Dedifferentiated amniotic fluid mesenchymal stem cell (primary cell): ENCODE data around the gene CYTH2.
"Not testable (repeated sequence)": the region's sequence is repeated elsewhere in the genome, so short reads cannot be mapped to it uniquely, and the experiment has no call there.

ENCODE experiments used
- DNase-seq: peaks from one replicate; pipeline ENCODE4 v3.0.0-alpha.2; 2016; ENCODE audit errors: extremely low spot score

The CYTH2 gene

DNA sequence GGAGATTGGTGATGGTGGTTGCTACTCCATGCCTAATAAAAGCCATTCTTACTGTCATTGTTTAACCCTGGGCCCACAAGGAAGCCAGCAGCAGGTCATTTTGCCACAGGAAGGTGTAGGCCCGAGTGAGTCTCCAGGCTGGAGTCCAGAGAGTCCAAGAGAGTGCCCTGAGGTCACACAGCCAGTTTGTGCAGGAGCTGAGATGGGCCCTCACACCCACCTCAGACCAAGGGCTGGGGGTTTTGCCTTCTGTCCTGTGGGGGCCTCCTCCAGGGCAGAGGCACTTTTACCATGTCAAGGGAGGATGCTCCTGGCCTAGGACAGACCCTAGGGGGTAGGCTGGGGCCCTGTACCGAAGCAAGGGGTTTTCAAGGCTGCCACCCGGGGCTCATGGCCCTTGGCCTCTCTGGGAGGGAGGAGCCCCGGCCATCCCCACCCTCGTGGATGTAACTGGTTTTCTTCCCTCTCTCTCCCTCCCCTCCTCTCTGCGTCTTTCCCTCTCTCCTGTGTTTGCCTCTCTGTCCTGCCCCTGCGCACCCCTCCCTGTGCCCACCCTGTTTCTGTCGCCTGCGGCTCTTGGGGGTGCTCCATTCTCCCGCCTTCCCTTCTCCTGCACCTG, 8.0 kb downstream of the CYTH2 start:
- DNase-seq: no peak

DNA sequence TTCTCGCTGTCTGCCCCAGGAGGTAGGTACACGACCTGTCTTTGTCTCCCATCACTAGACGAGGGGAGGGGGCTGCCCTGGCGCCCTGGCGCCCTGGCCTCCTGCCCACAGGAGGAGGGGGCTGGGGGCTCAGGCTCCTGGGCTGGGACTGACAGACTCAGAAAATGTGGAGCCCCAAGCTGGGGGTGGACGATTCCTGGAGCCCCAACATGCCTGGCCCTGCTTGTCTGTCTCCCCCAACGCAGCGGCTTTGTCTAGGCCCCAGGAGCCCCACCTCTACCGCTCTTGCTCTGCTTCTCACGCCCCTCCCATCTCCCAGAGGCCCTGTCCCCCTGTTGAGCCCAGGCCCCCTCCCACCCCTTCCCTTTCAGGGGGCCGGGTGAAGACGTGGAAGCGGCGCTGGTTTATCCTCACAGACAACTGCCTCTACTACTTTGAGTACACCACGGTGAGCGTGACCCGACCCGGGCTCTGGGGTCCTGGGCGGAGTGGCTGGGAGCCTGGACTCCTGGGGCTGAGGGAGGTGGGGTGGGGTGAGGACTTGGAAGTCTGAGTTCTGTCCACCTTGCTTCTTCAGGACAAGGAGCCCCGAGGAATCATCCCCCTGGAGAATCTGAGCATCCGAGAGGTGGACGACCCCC, 8.6 kb downstream of the CYTH2 start:
- DNase-seq: no peak

DNA sequence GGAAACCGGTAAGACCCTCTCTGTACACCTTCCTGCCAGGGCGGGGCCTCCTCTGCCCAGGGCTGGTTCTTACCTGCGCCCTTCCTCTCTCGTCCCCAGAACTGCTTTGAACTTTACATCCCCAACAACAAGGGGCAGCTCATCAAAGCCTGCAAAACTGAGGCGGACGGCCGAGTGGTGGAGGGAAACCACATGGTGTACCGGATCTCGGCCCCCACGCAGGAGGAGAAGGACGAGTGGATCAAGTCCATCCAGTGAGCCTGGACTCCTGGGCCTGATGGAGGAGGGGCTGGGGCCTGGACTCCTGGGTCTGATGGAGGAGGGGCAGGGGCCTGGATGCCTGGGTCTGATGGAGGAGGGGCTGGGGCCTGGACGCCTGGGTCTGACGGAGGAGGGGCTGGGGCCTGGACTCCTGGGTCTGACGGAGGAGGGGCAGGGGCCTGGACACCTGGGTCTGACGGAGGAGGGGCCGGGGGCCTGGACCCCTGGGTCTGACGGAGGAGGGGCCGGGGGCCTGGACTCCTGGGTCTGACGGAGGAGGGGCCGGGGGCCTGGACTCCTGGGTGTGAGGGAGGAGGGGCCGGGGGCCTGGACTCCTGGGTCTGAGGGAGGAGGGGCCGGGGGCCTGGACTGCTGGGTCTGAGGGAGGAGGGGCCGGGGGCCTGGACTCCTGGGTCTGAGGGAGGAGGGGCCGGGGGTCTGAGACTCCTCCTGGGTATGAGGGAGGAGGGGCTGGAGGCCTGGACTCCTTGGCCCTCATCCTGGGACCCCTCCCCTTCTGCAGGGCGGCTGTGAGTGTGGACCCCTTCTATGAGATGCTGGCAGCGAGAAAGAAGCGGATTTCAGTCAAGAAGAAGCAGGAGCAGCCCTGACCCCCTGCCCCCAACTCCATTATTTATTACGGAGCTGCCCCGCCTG, 9.4 kb downstream of the CYTH2 start:
- no peak for DNase-seq

DNA sequence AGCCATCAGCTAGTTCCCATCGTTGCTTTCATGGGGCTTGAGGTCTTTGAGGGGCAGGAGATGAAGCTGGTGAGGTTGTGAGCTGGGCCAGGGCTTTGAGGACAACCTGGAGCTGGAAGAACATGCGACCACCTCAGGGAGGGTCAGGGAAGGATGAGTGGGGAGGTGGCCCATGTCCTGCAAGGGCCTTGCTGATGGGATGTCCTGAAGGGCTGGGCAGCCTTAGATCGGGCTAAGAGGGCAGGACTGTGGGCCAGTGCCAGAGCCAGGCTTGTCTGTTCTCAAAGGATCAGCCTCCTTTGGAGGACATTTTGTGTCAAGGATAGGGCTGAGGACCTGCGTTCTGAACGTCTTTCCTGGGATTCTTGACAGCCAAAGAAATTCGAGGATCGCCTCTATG, 10.5 kb downstream of the CYTH2 start:
- DNase-seq: no peak

DNA sequence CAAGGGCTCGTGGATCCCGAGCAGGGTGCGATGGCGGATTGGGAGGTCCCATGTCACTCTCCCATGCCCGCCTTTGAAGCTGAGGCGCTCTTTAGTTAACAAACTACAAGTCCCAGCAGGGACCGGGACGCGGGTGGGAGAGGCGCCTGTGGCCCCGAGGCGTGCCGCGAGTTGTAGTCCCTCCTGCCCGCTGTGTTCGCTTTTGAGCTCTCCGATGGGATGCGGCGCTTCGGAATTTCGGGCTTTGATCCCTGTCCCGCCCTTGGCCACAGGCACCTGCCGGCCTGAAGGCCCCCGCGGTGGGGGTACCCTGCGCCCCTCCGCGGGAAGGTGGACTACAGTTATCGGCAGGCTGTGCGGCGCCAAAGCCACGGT, 11.0 kb downstream of the CYTH2 start:
- no peak for DNase-seq

DNA sequence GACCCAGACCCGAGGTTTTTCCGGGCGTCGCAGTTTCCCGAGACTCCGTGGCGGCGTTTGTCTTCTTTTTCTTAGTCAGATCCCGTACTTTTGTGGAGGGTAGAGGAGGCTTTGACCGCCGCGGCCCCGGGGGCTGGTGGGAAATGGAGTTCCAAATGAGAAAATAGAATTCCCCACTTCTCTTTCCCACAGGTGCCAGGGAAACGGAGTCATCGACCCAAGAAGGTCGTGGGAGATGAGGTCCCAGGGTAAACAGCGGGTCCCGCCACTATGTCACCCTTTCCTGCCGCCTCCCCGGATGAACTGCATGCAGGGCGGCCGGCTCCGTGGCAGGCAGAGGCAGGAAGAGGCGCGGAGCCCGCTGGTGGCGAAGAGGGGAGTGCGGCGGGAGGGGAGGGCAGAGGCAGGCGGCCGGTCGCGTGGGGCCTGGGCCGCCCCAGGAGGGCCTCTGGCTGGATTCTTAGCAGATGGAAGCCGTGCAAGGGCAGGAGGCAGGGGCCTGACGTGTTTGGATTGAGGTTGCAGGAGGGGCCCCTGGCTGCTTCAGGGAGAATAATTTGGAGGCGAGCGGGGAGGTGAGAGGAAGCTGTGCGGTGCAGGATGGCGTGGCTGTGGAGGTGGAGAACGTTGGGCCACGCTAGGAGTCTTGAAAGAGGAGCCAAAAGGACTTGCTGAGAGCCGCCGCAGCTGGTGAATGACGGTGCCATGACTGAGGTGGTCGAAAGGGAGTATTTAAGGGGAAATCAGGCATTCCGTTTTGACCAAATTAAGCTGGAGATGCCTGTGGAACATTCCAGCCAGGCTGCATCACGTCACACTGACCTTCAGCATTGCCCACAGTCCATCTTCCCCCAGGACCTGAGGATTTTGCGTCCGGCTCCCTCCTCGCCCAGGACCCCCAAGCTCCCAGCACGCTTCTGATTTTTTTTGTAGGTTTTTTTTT, 11.7 kb downstream of the CYTH2 start:
- peak; percentile 17 for DNase-seq

DNA sequence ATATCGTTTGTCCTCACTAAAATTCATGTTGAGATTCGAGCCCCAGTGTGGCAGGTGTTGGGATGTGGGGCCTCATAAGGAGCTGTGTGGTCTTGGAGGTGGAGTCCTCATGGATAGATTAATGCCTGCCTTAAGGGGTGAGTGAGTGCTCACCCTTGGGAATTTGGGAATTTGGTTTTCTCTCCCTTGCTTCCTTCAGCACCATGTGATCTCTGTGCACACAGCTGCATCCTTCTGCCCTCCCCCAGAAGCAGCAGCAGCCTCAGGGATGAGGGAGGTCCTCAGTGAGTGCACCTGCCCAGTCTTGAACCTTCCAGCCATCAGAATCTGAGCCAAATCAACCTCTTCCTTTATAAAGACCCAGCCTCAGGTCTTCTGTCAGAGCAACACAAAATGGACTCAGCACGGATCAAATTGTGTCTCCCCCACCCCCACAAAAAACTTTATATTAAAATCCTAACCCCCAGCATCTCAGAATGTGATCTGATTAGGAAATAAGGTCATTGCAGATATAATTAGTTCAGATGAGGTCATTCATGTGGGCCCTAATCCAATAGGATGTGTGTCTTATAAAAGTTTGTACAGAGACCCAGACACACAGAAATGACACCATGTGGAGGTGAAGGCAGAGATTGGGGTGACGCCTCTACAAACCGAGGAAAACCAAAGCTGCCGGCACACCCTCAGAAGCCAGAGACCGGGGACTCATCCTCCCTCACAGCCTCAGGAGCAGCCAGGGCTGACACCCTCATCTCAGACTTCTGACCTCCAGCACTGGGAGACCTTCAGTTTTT, 12.9 kb downstream of the CYTH2 start:
- no peak for DNase-seq

DNA sequence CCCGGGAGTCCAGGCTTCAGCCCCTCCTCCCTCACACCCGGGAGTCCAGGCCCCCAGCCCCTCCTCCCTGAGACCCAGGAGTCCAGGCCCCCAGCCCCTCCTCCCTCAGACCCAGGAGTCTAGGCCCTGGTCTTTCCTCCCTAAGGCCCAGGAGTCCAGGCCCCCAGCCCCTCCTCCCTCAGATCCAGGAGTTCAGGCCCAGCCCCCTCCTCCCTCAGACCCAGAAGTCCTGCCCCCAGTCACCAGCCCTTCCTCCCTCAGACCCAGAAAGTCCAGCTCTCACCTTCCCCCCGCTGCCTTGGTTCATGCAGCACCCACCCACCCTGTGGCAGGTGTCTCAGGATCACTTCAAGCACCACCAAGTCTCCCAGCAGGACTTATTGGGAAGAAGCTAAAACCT, 14.1 kb downstream of the CYTH2 start:
- DNase-seq: no peak

DNA sequence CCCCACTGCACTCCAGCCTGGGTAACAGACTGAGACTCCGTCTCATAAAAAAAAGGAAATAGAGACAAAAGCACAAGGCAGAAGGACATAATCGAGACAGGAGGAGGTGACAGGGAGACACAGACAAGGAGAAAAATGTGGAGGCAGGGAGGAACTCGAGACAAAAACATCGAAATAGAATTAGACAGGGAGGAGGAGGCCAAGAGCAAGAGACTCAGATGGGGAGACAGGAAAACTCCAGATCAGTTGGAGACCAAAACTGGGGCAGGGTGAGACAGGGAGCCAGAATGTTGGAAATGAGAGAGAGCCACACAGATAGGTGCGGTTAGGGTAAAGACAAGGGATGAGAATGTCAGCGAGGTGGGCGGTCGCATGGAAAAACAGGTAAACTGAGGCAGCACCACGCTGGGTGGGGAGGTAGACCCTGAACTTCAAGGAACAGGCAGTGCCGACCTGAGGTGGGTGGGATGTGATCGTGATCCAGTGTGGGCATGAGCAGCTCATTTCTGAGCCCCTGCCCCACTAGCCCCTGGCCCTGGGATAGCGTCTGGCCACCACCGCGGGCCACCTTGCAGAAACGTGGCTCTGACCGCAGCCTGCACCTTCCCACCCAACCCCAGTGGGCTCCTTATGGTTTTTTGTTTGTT, 15.2 kb downstream of the CYTH2 start:
- DNase-seq: no peak

DNA sequence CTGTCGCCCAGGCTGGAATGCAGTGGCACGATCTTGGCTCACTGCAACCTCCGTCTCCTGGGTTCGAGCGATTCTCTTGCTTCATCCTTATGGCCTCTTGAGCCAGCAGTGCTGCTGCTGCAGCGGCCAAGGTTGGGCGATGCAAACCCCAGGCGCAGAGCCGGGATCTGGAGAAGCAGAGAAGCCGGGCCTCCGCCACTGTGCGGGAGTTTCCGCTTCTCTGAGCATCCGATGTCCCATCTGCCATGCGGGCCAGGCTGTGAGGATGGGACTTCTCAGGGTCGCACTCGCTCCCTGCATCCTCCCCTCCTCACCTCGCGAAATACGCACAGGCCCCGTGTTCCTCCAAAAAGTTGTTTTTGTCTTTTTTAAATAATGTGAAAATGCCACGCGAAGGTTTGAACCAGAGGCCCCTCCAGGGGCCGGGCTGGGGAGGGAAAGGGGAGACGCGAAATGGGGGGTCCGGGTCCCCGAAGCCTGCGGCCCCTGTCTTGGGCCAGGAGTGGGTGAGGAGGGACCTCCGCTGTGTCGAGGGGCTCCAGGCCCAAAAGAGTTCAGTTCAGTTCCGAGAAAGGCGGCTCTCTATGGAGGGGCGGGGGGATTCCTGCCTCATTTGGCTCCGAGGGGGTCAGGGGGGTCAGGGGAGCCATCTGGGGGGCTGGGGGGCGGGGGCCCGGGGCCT, 15.9 kb downstream of the CYTH2 start:
- no peak for DNase-seq

DNA sequence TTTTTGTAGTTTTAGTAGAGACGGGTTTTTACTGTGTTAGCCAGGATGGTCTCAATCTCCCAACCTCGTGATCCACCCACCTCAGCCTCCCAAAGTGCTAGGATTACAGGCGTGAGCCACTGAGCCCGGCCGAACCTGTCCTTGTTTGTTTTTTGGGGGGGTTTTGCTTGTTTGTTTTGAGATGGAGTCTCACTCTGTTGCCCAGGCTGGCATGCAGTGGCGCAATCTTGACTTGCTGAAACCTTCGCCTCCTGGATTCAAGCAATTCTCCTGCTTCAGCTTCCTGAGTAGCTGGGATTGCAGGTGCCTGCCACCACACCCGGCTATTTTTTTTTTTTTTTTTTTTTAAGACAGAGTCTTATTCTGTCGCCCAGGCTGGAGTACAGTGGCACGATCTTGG, 17.5 kb downstream of the CYTH2 start:
- DNase-seq: not testable (repeated sequence)

DNA sequence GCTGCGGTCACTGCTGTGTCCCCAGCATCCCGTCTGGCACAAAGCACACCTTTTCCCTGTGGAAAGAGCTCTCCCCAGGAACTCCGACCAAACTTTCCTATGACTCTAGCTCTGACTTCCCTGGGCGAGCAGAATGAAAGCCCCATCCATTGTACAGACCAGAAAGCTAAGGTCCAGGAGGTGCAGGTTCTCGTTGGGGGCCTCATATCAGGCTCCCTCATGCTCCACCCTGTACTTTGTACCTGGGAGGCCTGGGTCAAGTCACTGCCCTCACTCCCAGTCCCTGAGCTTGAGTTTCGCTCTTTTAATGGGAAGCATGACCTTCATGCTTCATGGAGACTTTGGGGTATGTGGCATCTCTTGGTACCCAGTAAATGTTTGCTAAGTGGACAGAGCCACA, 18.4 kb downstream of the CYTH2 start:
- no peak for DNase-seq

DNA sequence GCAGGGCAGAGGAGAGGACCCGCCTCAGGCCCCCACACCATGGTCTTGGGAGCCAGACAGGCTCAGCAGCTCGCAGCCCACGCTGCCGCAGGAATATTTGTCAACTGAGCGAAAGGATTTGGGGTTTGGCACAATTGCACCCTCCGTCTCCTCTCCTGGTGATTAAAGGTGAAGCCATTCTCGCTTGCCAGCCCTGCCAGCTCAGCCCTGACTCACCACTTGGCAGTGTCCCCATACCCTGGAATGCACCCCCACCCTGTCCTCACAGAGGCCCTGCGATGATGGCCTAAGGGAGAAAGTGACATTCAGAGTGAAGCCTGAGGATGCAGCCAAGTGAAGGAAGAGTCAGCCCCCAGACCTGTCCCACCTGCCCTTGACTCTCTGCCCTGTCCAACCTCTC, 18.8 kb downstream of the CYTH2 start:
- peak; percentile 85 for DNase-seq

DNA sequence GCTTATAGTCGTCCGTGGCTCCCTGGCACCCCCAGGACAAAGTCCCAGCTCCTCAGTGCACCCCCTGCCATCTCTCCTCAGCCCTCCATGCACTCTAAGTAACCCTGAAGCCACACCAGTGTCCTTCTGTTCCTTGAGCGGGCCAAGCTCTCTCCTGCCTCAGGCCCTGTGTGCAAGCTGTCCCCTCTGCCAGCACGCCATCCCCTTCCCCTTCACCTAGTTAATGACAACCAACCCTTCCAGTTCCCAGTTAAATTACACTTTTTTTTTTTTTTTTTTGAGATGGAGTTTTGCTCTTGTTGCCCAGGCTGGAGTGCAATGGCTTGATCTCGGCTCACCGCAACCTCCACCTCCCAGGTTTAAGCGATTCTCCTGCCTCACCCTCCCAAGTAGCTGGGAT, 19.3 kb downstream of the CYTH2 start:
- DNase-seq: not testable (repeated sequence)

DNA sequence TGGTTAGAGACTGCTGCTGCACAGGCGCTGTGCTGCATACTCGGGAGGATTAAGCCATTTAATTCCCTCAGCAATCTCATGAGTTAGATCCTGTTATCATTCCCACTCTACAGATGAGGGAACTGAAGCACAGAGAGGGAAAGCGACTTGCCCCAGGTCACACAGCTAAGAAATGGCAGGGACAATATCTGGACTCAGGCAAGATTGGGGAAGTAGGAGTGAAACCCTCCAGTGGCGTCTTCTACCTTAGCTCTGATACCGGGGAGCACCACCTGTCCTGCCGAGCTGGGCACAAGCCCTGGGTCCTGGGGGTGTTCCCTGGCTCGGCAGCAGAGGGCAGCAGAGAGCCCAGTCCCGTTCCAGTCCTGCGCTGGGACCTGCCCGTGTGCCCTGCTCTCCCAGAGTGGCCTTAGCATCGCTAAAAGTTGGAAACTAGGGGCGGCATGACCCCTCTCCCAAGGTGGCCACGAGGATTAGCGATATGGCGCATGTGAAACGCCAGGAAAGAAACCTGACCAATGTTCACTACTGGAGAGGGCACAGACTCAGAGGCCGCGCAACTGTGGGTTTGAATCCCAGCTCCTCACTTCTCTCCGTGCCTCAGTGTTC, 20.5 kb downstream of the CYTH2 start:
- DNase-seq: peak; percentile 33

DNA sequence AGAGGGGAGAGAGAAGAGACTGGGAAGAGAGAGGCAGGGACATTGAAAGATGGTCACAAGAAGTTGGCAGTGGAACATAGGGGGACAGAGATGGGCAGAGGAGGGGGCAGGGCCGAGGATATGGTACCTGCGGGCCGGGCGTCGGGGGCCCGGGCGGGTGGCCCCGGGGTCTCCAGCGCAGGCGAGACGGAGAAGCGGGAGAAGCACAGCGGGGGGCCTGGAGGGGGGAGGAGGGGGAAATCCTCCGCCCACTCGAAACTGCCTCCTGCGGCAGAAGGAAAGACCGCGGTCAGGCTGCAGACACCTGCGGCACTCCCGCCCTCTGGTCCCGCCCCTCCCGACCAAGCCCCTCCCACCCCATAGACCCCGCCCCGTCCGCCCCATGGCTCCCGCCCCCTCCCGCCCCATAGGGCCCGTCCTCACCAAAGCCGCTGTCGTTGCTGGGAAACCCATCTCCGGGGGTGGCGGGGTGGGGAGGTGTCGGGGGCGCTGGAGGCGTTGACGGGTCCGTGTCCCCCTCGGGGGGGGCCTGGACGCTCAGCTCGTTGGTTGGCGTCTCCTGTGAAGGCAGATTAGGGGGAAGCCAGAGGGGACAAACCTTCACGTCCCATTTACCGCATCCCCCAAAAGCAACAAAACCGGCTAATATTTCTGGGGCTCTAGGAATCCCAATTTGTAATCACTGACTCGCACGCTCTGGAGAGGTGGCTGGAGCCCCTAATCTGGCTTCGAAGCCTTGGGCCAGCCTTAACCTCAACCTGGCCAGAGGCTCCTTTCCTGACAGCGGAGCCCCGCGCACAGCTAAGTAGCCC, 22.0 kb downstream of the CYTH2 start:
- no peak for DNase-seq

DNA sequence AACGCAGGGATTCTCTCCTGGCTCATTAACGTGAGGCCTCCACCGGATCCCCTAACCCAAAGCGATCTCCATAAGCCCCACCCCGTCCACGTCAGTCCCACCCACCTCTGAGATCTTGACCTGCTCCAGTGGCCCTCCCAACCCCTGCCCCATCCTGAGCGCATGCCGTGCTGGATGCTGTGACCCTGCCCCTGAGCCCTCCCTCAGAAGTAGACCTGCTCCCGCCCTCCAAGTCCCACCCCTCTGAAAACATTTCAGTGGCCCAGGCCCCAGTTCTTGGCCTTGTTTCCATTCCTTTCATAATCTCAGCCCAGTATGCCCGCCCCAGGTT, 22.6 kb downstream of the CYTH2 start:
- DNase-seq: no peak

DNA sequence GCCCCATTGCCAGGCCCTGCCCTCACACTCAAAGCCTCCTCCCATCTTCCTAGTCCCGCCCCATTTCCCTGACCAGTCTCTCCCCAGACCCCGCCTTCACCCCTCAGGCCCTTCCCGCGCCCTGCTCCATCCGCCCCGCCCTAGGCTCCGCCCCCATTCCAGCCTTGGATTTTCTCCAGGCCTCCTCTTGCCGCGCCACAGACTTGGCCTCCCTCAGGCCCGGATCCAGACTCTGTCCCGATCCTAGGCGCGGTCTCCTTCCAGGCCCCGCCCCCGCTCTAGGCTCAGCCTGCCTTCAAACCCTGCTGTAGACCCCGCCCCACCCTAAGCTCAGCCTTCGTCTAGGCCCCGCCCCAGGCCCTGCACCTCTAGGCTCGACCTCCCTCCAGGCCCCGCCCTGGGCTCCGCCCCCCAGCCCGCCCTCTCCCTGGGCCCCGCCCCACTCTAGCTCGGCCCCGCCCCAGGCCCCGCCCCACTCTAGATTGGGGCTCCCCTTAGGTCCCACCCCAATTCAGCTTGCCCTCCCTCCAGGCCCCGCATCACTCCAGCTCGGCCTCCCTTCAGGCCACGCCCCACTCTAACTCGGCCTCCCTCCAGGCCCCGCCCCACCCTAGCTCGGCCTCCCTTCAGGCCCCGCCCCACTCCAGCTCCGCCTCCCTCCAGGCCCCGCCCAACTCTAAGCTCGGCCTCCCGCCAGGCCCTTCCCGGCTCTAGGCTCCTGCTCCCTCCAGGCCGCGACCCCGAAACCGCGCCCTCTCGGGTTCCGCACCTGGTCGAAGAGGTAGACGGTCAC, 24.0 kb downstream of the CYTH2 start:
- DNase-seq: peak; percentile 96
